HG03097 (cell line): ENCODE results near the gene E2F4.
A peak's percentile ranks its signal among the peaks of the same experiment; 100 is the strongest.

ENCODE experiments used
- ATAC-seq: cut with Tn5 transposase; IDR thresholded peaks from one replicate; pipeline ENCODE4 v1.9.1; 2021; ENCODE audit not compliant: unreplicated experiment, low FRiP score

The E2F4 gene

GRCh38 chr16:67247192-67248072 lies 55.5 kb downstream of the E2F4 start, which contains the start of gene FHOD1:
Gene FHOD1, minus strand, starts transcription at chr16:67247481. Its CDS starts 71 bp downstream, at chr16:67247410.
- peak; percentile 45 for ATAC-seq

DNA sequence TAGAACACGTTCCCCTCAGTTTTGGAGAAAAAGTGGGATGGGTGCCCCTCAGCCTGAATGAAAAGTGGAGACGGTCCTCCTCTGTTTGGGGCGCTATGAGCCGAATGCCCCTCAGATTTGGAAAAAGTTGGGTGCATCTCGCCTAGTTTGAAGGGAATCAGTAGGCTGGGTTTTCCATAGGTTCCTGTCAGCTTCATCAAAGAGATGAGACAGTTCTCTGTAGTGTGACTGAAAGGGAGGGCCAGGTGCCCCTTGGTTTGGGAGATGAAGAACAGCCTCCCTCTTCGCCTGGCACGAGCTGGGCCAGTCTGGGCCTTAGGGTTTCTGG lies 56.1 kb downstream of the E2F4 start:
- no peak for ATAC-seq
